ENCODE results near the gene LY9.

GRCh38 chr1:160747717-160748116 lies 48.3 kb upstream of the LY9 start:
- TF ChIP-seq CTCF (IDR thresholded peaks at IDR 0.05 in 8 of 11, conservative IDR thresholded peaks at IDR 0.05 in 3 of 11) (no peak), POLR2AphosphoS5 (IDR thresholded peaks at IDR 0.05) (no peak), POLR2A (IDR thresholded peaks at IDR 0.05) (no peak)

Measured in spleen (tissue), 7 donors.